HEK293T (cell line): ENCODE data around the gene CRAMP1.
A peak's percentile ranks its signal among the peaks of the same experiment; 100 is the strongest.

Source experiments
- CTCF ChIA-PET: fragments of 350-600 bp; formaldehyde crosslinking; extraction: SDS; loops from one replicate; lab custom pipeline; 2021; ENCODE audit warnings: antibody characterized with exemption, inconsistent platforms; lab: Yijun Ruan, JAX
- POLR2A ChIA-PET: fragments of 350-600 bp; formaldehyde crosslinking; extraction: SDS; loops from one replicate; lab custom pipeline; 2020; ENCODE audit warnings: antibody characterized with exemption, inconsistent platforms; lab: Yijun Ruan, JAX
- DNase-seq: peaks from one replicate; pipeline ENCODE4 v3.0.0; 2012; ENCODE audit warnings: mixed read lengths; ENCODE audit errors: extremely low spot score
- ARNT ChIP-seq: fragments of 450-650 bp; IDR thresholded peaks from 2 replicates; pipeline ENCODE4 v1.6.1; 2017; ENCODE audit warnings: mild to moderate bottlenecking
- BHLHE40 ChIP-seq: fragments of 450-650 bp; IDR thresholded peaks from 2 replicates; pipeline ENCODE4 v1.6.1; 2016; ENCODE audit warnings: mild to moderate bottlenecking, moderate library complexity, borderline replicate concordance
- CTBP1 ChIP-seq: fragments of 450-650 bp; IDR thresholded peaks from 2 replicates; pipeline ENCODE4 v1.6.1; 2016; ENCODE audit warnings: borderline replicate concordance
- ELF4 ChIP-seq: fragments of 450-650 bp; IDR thresholded peaks from 2 replicates; pipeline ENCODE4 v1.6.1; 2017; ENCODE audit warnings: antibody characterized with exemption
- FOXA1 ChIP-seq: fragments of 450-650 bp; IDR thresholded peaks from 2 replicates; pipeline ENCODE4 v1.6.1; 2016; ENCODE audit warnings: mild to moderate bottlenecking
- FOXK2 ChIP-seq: fragments of 450-650 bp; IDR thresholded peaks from 2 replicates; pipeline ENCODE4 v1.6.1; 2016; ENCODE audit warnings: mild to moderate bottlenecking
- FOXM1 ChIP-seq: fragments of 450-650 bp; IDR thresholded peaks from 2 replicates; pipeline ENCODE4 v1.6.1; 2017; ENCODE audit warnings: mild to moderate bottlenecking, borderline replicate concordance
- HDGF ChIP-seq: fragments of 450-650 bp; IDR thresholded peaks from 2 replicates; pipeline ENCODE4 v1.6.1; 2017; ENCODE audit warnings: antibody characterized with exemption, borderline replicate concordance
- L3MBTL2 ChIP-seq: fragments of 450-650 bp; conservative IDR thresholded peaks from 2 replicates; pipeline ENCODE4 v1.6.1; 2016; ENCODE audit warnings: mild to moderate bottlenecking
- LEF1 ChIP-seq: fragments of 450-650 bp; IDR thresholded peaks from 2 replicates; pipeline ENCODE4 v1.6.1; 2017; ENCODE audit warnings: mild to moderate bottlenecking, borderline replicate concordance
- NFRKB ChIP-seq: fragments of 450-650 bp; IDR thresholded peaks from 2 replicates; pipeline ENCODE4 v1.6.1; 2016; ENCODE audit warnings: mild to moderate bottlenecking, moderate library complexity
- SP1 ChIP-seq: fragments of 450-650 bp; IDR thresholded peaks from 2 replicates; pipeline ENCODE4 v1.6.1; 2017
- SUZ12 ChIP-seq: fragments of 450-650 bp; IDR thresholded peaks from 2 replicates; pipeline ENCODE4 v1.6.1; 2016; ENCODE audit warnings: mild to moderate bottlenecking
- TARDBP ChIP-seq: fragments of 450-650 bp; IDR thresholded peaks from 2 replicates; pipeline ENCODE4 v1.6.1; 2016
- ZNF384 ChIP-seq: fragments of 450-650 bp; IDR thresholded peaks from 2 replicates; pipeline ENCODE4 v1.6.1; 2016
- TF ChIP-seq, protein P1 (sequence below): fragments of 450-650 bp; IDR thresholded peaks from 2 replicates; pipeline ENCODE4 v1.6.1; 2016

Gene CRAMP1

DNA sequence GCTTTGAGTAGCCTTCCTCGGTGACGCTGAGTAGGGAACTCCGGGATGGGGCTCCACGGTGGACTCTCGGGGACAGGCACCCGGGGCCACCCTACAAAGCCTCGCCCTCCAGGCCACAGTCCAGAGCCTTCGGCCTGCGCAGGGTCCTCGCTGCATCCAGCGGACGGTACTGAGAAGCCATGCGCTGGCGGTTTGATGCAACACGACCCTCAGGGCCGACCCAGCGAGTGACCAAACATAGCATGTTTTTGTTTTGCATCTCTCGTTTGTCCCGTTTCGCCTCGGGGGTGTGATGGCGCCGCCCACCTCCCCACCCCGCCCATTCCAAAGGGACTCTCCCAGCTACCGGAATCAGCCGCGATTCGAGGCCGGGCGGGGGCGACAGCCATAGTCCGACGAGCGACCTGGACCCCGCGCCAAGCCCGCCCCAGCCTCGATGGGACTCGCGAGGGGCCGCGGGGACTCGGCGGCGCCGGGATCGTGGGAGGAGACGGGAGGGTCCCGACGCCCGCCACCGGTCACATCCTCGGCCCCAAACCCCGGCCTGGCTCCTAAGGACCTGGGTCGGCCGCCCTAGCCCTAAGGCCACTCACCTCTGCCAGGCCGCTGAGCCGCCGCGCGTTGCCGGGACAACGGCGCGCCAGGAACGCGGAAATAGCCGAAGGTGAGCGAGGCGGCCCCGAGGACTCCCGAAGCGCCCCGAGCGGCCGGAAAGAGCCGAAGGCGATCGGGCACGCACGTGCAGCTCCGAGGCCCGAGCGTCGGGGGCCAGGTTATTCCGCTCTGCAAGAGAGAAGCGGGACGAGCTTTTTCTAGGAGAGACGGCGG is 1.9 kb upstream of the CRAMP1 start:
- TF ChIP-seq HDGF (0 out of 2 replicates have a peak, but pooled peaks have one; percentile 70), FOXK2 (no peak)
- ChIA-PET CTCF (no interaction called here), POLR2A (interaction anchor here (0.6 to 2.6 kb wide), 18 partner anchors 9 to 172 kb away, joined by 3 to 15 read pairs (median 3); partner anchors contain the start of genes EME2, MAPK8IP3, MRPS34 and NUBP2)
- peak; percentile 92 for DNase-seq

DNA sequence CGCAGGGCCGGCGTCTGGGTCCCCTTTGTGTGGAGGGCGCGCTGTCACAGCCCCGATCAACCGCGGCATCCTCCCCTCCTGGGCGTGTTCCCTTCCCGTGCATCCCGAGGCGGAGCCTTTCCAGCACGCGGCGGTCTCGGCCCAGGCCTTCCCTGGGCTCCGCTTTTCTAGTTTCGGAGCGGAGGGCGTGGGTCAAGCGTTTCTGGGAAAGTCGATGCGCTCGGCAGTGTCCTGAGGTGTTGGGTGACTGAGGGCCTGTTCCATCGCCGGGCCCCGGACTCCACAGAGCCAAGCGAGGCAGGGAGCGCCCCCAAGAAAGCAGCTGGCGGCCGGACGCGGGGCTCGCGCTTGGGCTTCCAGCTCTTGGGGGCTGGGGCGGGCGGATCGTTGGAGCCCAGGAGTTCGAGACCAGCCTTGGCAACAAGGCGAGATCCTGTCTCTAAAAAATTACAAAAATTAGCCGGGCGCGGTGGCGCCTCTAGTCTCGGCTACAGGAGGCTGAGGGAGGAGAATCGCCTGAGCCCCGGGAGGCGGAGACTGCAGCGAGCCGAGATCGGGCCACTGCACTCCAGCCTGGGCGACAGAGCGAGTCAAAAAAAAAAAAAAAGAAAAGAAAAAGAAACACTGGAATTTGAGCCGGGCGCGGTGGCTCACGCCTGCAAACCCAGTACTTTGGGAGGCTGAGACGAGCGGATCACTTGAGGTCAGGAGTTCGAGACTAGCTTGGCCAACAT is 1.1 kb upstream of the CRAMP1 start:
- TF ChIP-seq TARDBP = no peak
- peak; percentile 91 for TF ChIP-seq L3MBTL2
- ChIA-PET POLR2A (interaction anchor here (0.6 to 2.6 kb wide), 20 partner anchors 9 to 171 kb away, joined by 3 to 15 read pairs (median 3); partner anchors contain the start of genes EME2, MAPK8IP3, MRPS34 and NUBP2), CTCF (interaction anchor here (1.4 kb wide), 1 partner anchor 95 kb away, joined by 3 read pairs; the partner anchor contains the start of gene MAPK8IP3)
- no peak for DNase-seq

DNA sequence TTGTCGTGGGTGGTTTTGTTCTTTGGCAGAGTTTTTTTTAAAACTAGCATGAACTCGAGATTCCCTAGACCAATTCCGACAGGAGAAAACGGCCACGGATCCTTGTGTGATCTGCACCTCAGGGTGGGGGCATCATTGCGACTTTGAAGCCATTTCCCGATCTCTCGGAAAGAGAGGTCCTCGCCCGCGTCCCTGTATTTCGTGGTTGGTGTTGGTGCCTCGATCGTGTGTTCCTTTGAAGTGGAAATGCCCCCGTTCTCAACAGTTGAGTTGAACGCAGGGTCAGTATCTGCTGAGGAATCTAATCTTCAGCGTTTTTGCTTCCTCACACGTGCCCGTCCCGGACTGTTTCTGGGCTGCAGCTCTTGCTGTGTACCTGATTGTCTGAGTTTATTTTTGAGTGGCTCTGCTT is 1.1 kb downstream of the CRAMP1 start:
- CTCF ChIA-PET = no interaction called here
- TF ChIP-seq FOXM1 (no peak), SUZ12 (no peak), TARDBP (no peak), ZNF384 (no peak), L3MBTL2 (peak; percentile 21), ARNT (no peak), NFRKB (no peak)
- POLR2A ChIA-PET = no interaction called here
- DNase-seq = no peak

DNA sequence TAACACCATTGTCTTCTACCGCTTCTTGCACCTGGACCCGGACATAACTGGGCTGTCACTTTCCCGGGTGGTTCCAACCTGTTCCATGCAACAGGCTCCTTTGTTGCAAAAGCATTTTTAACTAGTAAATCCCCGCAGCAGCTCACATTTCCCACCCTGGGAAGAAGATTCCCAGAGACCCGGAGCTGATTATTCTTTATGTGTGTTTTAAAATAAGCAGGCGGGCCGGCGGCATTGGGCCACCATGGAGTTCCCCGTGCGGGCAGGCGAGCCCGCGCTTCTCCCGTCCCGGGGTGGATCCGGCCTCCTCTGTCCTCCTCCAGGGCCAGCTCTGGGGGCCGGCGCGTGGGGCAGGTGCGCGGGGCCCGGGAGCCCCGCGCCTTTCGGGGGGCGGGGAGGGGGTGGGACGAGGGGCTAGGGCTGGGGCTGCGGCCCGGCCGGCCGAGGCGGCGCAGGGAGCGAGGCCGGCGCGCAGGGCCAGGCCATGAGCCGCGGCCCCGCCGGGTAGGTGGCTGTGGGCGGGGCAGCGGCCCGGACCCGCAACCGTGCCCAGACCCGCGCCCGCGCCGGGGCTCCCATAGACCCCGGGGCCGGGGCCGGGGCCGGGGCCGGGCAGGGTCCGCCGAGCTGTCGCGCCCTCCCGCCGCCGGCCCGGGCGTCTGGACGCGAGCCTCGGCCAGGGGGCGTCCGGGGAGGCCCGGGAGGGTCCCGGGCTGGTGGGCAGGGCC is 1.7 kb downstream of the CRAMP1 start:
- DNase-seq = no peak
- TF ChIP-seq BHLHE40 (no peak), L3MBTL2 (no peak), SP1 (no peak), ELF4 (no peak), FOXA1 (no peak), NFRKB (no peak), ARNT (no peak), LEF1 (no peak), FOXM1 (no peak), CTBP1 (no peak), SUZ12 (no peak), HDGF (no peak), TARDBP (no peak)
- TF ChIP-seq, protein P1, sequence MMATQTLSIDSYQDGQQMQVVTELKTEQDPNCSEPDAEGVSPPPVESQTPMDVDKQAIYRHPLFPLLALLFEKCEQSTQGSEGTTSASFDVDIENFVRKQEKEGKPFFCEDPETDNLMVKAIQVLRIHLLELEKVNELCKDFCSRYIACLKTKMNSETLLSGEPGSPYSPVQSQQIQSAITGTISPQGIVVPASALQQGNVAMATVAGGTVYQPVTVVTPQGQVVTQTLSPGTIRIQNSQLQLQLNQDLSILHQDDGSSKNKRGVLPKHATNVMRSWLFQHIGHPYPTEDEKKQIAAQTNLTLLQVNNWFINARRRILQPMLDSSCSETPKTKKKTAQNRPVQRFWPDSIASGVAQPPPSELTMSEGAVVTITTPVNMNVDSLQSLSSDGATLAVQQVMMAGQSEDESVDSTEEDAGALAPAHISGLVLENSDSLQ = no peak
- ChIA-PET POLR2A (no interaction called here), CTCF (no interaction called here)

DNA sequence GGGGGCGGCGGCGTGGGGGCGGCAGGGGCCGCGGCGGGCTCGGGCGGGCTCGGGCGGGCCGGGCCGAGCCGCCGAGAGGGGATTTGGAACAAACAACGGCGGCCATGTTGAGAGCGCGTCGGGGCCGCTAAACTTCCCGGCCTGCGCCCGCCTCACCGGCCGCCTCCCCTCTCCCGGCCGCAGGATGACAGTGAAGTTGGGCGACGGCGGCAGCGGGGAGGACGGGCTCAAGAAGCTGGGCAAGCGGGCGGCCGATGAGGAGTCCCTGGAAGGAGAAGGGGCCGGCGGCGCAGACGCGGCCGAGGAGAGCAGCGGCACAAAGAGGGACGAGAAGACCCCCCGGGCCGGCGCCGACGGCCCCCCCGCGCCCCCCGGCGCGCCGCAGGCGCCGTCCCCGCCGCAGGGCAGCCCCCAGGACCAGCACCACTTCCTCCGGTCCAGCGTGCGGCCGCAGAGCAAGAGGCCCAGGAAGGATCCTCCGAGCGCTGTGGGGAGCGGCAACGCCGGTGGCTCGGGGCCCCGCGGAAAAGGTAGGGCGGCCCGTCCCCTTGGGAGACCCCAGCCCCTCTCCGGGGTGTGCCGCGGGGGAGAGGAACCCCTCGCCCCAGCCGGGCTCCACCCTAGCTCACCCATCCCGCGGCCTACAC is 2.4 kb downstream of the CRAMP1 start:
- no peak for TF ChIP-seq ELF4
- TF ChIP-seq TARDBP = no peak
- no peak for TF ChIP-seq FOXA1
- no peak for TF ChIP-seq HDGF
- no peak for TF ChIP-seq CTBP1
- no peak for TF ChIP-seq BHLHE40
- TF ChIP-seq SUZ12 = no peak
- TF ChIP-seq FOXM1 = no peak
- TF ChIP-seq ARNT = no peak
- no peak for TF ChIP-seq SP1
- TF ChIP-seq ZNF384 = no peak
- TF ChIP-seq FOXK2 = no peak
- no peak for TF ChIP-seq LEF1
- TF ChIP-seq L3MBTL2 = no peak
- no peak for TF ChIP-seq NFRKB
- TF ChIP-seq, protein P1 = no peak
- ChIA-PET POLR2A (no interaction called here), CTCF (no interaction called here)
- peak; percentile 49 for DNase-seq

DNA sequence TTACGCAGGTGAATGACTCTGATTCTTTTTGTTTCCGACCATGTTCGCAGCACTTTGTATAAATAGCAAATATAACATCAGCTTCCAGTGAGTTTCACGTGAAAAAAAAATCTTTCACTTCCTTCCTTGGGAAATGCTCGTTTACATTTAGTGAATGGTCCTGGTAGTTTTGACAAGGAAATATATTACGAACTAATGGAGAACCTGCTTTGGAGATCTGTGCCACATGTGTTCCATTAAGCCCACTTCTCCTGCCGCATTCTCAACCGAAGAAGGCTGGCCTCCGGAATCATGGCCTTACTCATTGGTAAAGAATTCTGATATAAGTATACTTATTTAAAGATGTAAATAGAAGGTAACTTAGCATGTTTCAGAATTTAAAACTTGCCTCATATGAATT is 3.6 kb downstream of the CRAMP1 start:
- ChIA-PET CTCF (no interaction called here), POLR2A (no interaction called here)
- TF ChIP-seq CTBP1 = no peak
- no peak for TF ChIP-seq FOXA1
- no peak for TF ChIP-seq ARNT
- TF ChIP-seq L3MBTL2 = no peak
- TF ChIP-seq SP1 = no peak
- no peak for TF ChIP-seq HDGF
- no peak for TF ChIP-seq LEF1
- TF ChIP-seq NFRKB = no peak
- no peak for TF ChIP-seq FOXK2
- TF ChIP-seq BHLHE40 = no peak
- TF ChIP-seq ELF4 = no peak
- no peak for TF ChIP-seq TARDBP
- TF ChIP-seq, protein P1 = no peak
- no peak for TF ChIP-seq ZNF384
- no peak for TF ChIP-seq SUZ12
- TF ChIP-seq FOXM1 = no peak
- no peak for DNase-seq
